Endothelial cell of umbilical vein (primary cell): ENCODE measurements around the gene BRI3. TPM values are rescaled to one million over a fixed set of nuclear protein-coding genes. Genes with fewer than 3 reads are reported as not detected.

Experiments
- BruUV-seq: library from RNA; stranded (reverse); fragments of 400-500 nt; replicated peaks from 2 replicates; lab custom pipeline; 2021; lab: Mats Ljungman, UMichigan
- CTCF ChIA-PET: fragments of 300-600, 350-600 bp; sonication (Branson Sonifier 250); formaldehyde crosslinking; loops from one replicate; lab custom pipeline; 2021; ENCODE audit warnings: antibody characterized with exemption, inconsistent platforms; lab: Charles Lee
- POLR2A ChIA-PET: fragments of 300-600, 350-600 bp; sonication (Branson Sonifier 250); formaldehyde crosslinking; loops from one replicate; lab custom pipeline; 2021; ENCODE audit warnings: antibody characterized with exemption, inconsistent platforms; lab: Charles Lee
- DNase-seq: peaks from one replicate; pipeline ENCODE4 v3.0.0-alpha.2; 2011; ENCODE audit warnings: low read depth, low spot score
- FAIRE-seq: peaks from 2 replicates; lab custom pipeline; 2011; peaks lifted over from hg19 to GRCh38; lab: Jason Lieb, UNC
- H2AFZ ChIP-seq: 2 replicates; pipeline ENCODE4 v1.6.0; 2012; ENCODE audit warnings: low read depth, low read length, control low read depth, inconsistent platforms
- H3K27ac ChIP-seq: 2 replicates; pipeline ENCODE4 v1.5.1; 2011; ENCODE audit warnings: low read depth, mild to moderate bottlenecking, control low read depth, low read length, moderate library complexity; ENCODE audit not compliant: insufficient read depth
- H3K27me3 ChIP-seq, 2 experiments: 2 replicates each; pipeline versions ENCODE4 v1.6.0 to v1.6.1; 2011; ENCODE audit warnings: low read length in 2 of 2, mixed read lengths in 1 of 2; ENCODE audit not compliant: control insufficient read depth in 2 of 2, insufficient read depth in 2 of 2
- H3K36me3 ChIP-seq, 2 experiments: 2 replicates in 1 of 2; 3 replicates in 1 of 2; pipeline ENCODE4 v1.5.1; 2011; ENCODE audit warnings: low read length in 2 of 2, mild to moderate bottlenecking in 1 of 2, moderate library complexity in 1 of 2; ENCODE audit not compliant: control insufficient read depth in 2 of 2, insufficient read depth in 2 of 2; ENCODE audit errors: extremely low read depth in 1 of 2
- H3K4me1 ChIP-seq: 3 replicates; pipeline ENCODE4 v1.5.1; 2011; ENCODE audit warnings: mild to moderate bottlenecking, low read length; ENCODE audit not compliant: control insufficient read depth, insufficient read depth; ENCODE audit errors: extremely low read depth
- H3K4me2 ChIP-seq: 2 replicates; pipeline ENCODE4 v1.6.1; 2011; ENCODE audit warnings: low read length, control low read depth, mixed read lengths; ENCODE audit not compliant: insufficient read depth
- H3K4me3 ChIP-seq, 3 experiments: fragments of 200-600 bp in 1 of 3; sonication (generic), shearing (Covaris generic) in 1 of 3; replicated peaks in 1 of 3; 2 replicates each; pipeline ENCODE4 v1.5.1; 2011 to 2016; ENCODE audit warnings: control low read depth in 3 of 3, low read length in 3 of 3, mild to moderate bottlenecking in 2 of 3, inconsistent platforms in 1 of 3, low read depth in 1 of 3, moderate library complexity in 1 of 3; ENCODE audit not compliant: insufficient read depth in 1 of 3
- H3K79me2 ChIP-seq: 2 replicates; pipeline ENCODE4 v1.6.0; 2012; ENCODE audit warnings: low read length, inconsistent platforms; ENCODE audit not compliant: control insufficient read depth, insufficient read depth
- H3K9ac ChIP-seq: replicated peaks from 2 replicates; pipeline ENCODE3; 2011; ENCODE audit warnings: low read length, control low read depth; ENCODE audit not compliant: insufficient read depth; ENCODE audit errors: extremely low read depth
- H3K9me1 ChIP-seq: replicated peaks from 3 replicates; pipeline ENCODE4 v1.6.0; 2011; ENCODE audit warnings: mild to moderate bottlenecking, low read length; ENCODE audit not compliant: control insufficient read depth, insufficient read depth; ENCODE audit errors: extremely low read depth
- H3K9me3 ChIP-seq: replicated peaks from 2 replicates; pipeline ENCODE4 v1.5.1; 2012; ENCODE audit warnings: low read length, inconsistent platforms; ENCODE audit not compliant: control insufficient read depth, insufficient read depth
- H4K20me1 ChIP-seq: replicated peaks from 2 replicates; pipeline ENCODE3; 2011; ENCODE audit warnings: mild to moderate bottlenecking, low read length; ENCODE audit not compliant: control insufficient read depth, insufficient read depth; ENCODE audit errors: extremely low read depth
- EZH2 ChIP-seq: IDR thresholded peaks from 2 replicates; pipeline ENCODE4 v1.6.1; 2012; ENCODE audit warnings: borderline replicate concordance, low read depth, mild to moderate bottlenecking, moderate library complexity, low read length, inconsistent platforms; ENCODE audit not compliant: severe bottlenecking
- FOS ChIP-seq: IDR thresholded peaks from 2 replicates; pipeline ENCODE4 v1.6.1; 2011; ENCODE audit warnings: mild to moderate bottlenecking, low read length, moderate library complexity, borderline replicate concordance; ENCODE audit not compliant: insufficient read depth
- GATA2 ChIP-seq: IDR thresholded peaks from 2 replicates; pipeline ENCODE4 v1.7.0; 2011; ENCODE audit warnings: low read depth, mild to moderate bottlenecking, moderate library complexity, mixed read lengths, low read length; ENCODE audit not compliant: insufficient read length, insufficient read depth
- JUN ChIP-seq: IDR thresholded peaks from 2 replicates; pipeline ENCODE4 v1.6.1; 2011; ENCODE audit warnings: borderline replicate concordance, low read depth; ENCODE audit not compliant: insufficient read length, insufficient read depth
- MYC ChIP-seq: IDR thresholded peaks from one replicate; pipeline ENCODE4 v1.6.1; 2011; ENCODE audit warnings: mild to moderate bottlenecking, low read depth, low read length
- POLR2A ChIP-seq: IDR thresholded peaks from 2 replicates; pipeline ENCODE4 v1.6.1; 2012; ENCODE audit warnings: low read depth, mild to moderate bottlenecking, control low read depth, low read length
- POLR2AphosphoS5 ChIP-seq: IDR thresholded peaks from 2 replicates; pipeline ENCODE4 v1.6.1; 2012; ENCODE audit warnings: low read depth, mild to moderate bottlenecking, control low read depth, low read length, moderate library complexity; ENCODE audit not compliant: insufficient read depth
- dilution Hi-C: fragments of 300-500 bp; cut with MboI; formaldehyde crosslinking; loops from one replicate; pipeline ENCODE4 v1.15.0; 2019; ENCODE audit warnings: low sequenced_read_pairs; ENCODE audit not compliant: extremely low pct_ligation_motif_present
- intact Hi-C: fragments of 100-400 bp; cut with micrococcal nuclease; formaldehyde crosslinking; loops from one replicate; pipeline ENCODE4 v1.10.0; 2022
- polyA plus RNA-seq, 4 experiments: library from polyadenylated mRNA; depleted of rRNA in 3 of 4; stranded (reverse) in 3 of 4; unstranded in 1 of 4; fragments of >200 nt; gene quantifications; 2 replicates each; pipeline versions ENCODE4 v1.2.1 to v1.2.3, GENCODE V29; 2011 to 2012; ENCODE audit warnings: missing spikeins in 1 of 4
- total RNA-seq: library from RNA; stranded (reverse); gene quantifications from 2 replicates; pipeline ENCODE4 v1.2.3, GENCODE V29; 2021
- TF ChIP-seq, protein P1 (sequence below): IDR thresholded peaks from 2 replicates; pipeline ENCODE4 v1.6.1; 2011; ENCODE audit not compliant: insufficient read depth, insufficient read length
- TF ChIP-seq, protein P2 (sequence below), 2 donors: IDR thresholded peaks; 1 replicate in 1 of 2; 2 replicates in 1 of 2; pipeline ENCODE4 v1.5.1; 2011; ENCODE audit warnings: low read length in 2 of 2, mild to moderate bottlenecking in 2 of 2, moderate library complexity in 2 of 2, control low read depth in 1 of 2, inconsistent platforms in 1 of 2, low read depth in 1 of 2; ENCODE audit not compliant: insufficient read depth in 1 of 2; ENCODE audit errors: extremely low read depth in 1 of 2

Gene BRI3
- total and polyA plus RNA-seq, 2 donors (not counting 3 experiments of a cell fraction or from before 2014, with no cell fraction given): 214 to 317 TPM

DNA sequence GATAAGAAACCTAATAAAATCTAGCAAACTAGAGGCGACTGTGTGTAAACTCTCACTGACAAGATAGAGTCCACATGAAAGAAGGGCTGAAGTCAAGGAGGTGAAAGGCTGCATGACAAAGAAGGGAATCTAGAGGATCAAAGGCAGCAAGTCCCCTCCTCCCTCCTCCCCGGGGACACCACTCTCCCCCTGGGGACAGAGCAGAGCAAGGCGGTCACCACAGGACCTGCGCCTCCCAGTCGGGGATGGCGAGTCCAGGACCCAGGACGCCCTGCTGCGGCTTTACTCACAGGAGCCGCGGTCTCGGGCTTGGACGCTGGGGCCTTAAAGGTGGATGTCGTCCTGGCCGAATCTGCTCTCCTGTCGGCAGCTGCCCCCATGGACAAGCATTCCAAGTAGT, 22.4 kb downstream of the BRI3 start:
- no peak overlapping the region for H3K27ac ChIP-seq
- no TSS peak for BruUV-seq
- no peaks in the 10 kb centered on the region for H3K36me3 ChIP-seq
- no peaks in the 10 kb centered on the region for H3K9me1 ChIP-seq
- H3K4me1 ChIP-seq: no peaks in the 10 kb centered on the region
- H4K20me1 ChIP-seq: no peaks in the 10 kb centered on the region
- FAIRE-seq (no peak), DNase-seq (no peak)
- dilution Hi-C loops (no loop called here), intact Hi-C loops (no loop called here)
- ChIA-PET POLR2A (no interaction called here), CTCF (no interaction called here)
- no peaks in the 10 kb centered on the region for H3K79me2 ChIP-seq
- H3K9ac ChIP-seq: no peak overlapping the region
- H3K4me3 ChIP-seq: no peak overlapping the region
- no peak overlapping the region for H3K4me2 ChIP-seq
- H3K27me3 ChIP-seq: no peaks in the 10 kb centered on the region
- H2AFZ ChIP-seq: no peak overlapping the region
- TF ChIP-seq, protein P1, sequence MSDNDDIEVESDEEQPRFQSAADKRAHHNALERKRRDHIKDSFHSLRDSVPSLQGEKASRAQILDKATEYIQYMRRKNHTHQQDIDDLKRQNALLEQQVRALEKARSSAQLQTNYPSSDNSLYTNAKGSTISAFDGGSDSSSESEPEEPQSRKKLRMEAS: no peak
- TF ChIP-seq EZH2: no peak
- TF ChIP-seq JUN: no peak
- TF ChIP-seq POLR2A: no peak
- no peak for TF ChIP-seq POLR2AphosphoS5
- TF ChIP-seq FOS: no peak
- TF ChIP-seq, protein P2, sequence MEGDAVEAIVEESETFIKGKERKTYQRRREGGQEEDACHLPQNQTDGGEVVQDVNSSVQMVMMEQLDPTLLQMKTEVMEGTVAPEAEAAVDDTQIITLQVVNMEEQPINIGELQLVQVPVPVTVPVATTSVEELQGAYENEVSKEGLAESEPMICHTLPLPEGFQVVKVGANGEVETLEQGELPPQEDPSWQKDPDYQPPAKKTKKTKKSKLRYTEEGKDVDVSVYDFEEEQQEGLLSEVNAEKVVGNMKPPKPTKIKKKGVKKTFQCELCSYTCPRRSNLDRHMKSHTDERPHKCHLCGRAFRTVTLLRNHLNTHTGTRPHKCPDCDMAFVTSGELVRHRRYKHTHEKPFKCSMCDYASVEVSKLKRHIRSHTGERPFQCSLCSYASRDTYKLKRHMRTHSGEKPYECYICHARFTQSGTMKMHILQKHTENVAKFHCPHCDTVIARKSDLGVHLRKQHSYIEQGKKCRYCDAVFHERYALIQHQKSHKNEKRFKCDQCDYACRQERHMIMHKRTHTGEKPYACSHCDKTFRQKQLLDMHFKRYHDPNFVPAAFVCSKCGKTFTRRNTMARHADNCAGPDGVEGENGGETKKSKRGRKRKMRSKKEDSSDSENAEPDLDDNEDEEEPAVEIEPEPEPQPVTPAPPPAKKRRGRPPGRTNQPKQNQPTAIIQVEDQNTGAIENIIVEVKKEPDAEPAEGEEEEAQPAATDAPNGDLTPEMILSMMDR (IDR thresholded peaks at IDR 0.05; ENCODE audit: extremely low read depth in 1 of 2, insufficient read depth in 1 of 2, low read depth in 1 of 2, low read length in 2 of 2): no peak
- TF ChIP-seq GATA2: no peak
- TF ChIP-seq MYC: no peak
- no peaks in the 10 kb centered on the region for H3K9me3 ChIP-seq
